ENCODE results near the gene RPS14. TPM values are rescaled to one million over a fixed set of nuclear protein-coding genes. Genes with fewer than 3 reads are reported as not detected.

The RPS14 gene
- total and polyA plus RNA-seq, 10 of the 15 experiments (the other 5 are each of a cell fraction or from before 2014, with no cell fraction given): 2,295 to 4,047 (median 2,787) TPM

DNA sequence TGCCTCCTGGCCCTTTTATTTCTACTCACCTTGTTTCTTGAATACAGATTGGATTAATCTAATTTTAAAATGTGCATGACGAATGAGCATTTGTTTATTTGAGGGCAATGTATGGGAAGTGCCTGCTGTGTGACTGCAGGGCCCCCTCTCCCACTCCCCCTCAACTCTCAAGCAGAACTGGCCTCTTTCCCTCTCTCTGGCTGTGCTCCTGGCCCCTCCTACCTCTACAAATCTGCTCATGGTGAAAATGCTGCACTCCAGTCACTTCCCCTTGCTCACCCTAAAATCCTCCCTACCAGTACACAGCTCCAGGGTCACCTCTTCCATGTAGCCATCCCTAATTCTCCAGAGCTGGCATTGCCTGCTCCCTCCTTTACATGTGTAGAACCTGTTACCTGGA, 41.2 kb upstream of the RPS14 start:
- H3K4me1 ChIP-seq (ENCODE audit: control insufficient read depth, insufficient read depth, low read length): peaks cover 41% of the 10 kb centered on the region
- FAIRE-seq: no peak
- TF ChIP-seq NFXL1 (IDR thresholded peaks at IDR 0.05; ENCODE audit: borderline replicate concordance): no peak
- no peak for TF ChIP-seq NRF1 (conservative IDR thresholded peaks at IDR 0.05; ENCODE audit: low read depth, low read length)
- no peak for TF ChIP-seq TCF3 (IDR thresholded peaks at IDR 0.05; ENCODE audit: borderline replicate concordance, insufficient read depth, low read depth, low read length)
- TF ChIP-seq RFX5 (IDR thresholded peaks at IDR 0.05; ENCODE audit: low read depth, low read length): no peak
- TF ChIP-seq, protein P1, sequence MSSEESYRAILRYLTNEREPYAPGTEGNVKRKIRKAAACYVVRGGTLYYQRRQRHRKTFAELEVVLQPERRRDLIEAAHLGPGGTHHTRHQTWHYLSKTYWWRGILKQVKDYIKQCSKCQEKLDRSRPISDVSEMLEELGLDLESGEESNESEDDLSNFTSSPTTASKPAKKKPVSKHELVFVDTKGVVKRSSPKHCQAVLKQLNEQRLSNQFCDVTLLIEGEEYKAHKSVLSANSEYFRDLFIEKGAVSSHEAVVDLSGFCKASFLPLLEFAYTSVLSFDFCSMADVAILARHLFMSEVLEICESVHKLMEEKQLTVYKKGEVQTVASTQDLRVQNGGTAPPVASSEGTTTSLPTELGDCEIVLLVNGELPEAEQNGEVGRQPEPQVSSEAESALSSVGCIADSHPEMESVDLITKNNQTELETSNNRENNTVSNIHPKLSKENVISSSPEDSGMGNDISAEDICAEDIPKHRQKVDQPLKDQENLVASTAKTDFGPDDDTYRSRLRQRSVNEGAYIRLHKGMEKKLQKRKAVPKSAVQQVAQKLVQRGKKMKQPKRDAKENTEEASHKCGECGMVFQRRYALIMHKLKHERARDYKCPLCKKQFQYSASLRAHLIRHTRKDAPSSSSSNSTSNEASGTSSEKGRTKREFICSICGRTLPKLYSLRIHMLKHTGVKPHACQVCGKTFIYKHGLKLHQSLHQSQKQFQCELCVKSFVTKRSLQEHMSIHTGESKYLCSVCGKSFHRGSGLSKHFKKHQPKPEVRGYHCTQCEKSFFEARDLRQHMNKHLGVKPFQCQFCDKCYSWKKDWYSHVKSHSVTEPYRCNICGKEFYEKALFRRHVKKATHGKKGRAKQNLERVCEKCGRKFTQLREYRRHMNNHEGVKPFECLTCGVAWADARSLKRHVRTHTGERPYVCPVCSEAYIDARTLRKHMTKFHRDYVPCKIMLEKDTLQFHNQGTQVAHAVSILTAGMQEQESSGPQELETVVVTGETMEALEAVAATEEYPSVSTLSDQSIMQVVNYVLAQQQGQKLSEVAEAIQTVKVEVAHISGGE (CRISPR knock-in tag; IDR thresholded peaks at IDR 0.05): no peak
- TF ChIP-seq HCFC1 (IDR thresholded peaks at IDR 0.05; ENCODE audit: low read length): no peak
- TF ChIP-seq, protein P2, sequence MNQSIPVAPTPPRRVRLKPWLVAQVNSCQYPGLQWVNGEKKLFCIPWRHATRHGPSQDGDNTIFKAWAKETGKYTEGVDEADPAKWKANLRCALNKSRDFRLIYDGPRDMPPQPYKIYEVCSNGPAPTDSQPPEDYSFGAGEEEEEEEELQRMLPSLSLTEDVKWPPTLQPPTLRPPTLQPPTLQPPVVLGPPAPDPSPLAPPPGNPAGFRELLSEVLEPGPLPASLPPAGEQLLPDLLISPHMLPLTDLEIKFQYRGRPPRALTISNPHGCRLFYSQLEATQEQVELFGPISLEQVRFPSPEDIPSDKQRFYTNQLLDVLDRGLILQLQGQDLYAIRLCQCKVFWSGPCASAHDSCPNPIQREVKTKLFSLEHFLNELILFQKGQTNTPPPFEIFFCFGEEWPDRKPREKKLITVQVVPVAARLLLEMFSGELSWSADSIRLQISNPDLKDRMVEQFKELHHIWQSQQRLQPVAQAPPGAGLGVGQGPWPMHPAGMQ (IDR thresholded peaks at IDR 0.05; ENCODE audit: borderline replicate concordance): no peak
- TF ChIP-seq SMC3 (IDR thresholded peaks at IDR 0.05; ENCODE audit: borderline replicate concordance, low read length): no peak
- TF ChIP-seq, protein P3, sequence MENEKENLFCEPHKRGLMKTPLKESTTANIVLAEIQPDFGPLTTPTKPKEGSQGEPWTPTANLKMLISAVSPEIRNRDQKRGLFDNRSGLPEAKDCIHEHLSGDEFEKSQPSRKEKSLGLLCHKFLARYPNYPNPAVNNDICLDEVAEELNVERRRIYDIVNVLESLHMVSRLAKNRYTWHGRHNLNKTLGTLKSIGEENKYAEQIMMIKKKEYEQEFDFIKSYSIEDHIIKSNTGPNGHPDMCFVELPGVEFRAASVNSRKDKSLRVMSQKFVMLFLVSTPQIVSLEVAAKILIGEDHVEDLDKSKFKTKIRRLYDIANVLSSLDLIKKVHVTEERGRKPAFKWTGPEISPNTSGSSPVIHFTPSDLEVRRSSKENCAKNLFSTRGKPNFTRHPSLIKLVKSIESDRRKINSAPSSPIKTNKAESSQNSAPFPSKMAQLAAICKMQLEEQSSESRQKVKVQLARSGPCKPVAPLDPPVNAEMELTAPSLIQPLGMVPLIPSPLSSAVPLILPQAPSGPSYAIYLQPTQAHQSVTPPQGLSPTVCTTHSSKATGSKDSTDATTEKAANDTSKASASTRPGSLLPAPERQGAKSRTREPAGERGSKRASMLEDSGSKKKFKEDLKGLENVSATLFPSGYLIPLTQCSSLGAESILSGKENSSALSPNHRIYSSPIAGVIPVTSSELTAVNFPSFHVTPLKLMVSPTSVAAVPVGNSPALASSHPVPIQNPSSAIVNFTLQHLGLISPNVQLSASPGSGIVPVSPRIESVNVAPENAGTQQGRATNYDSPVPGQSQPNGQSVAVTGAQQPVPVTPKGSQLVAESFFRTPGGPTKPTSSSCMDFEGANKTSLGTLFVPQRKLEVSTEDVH (IDR thresholded peaks at IDR 0.05; ENCODE audit: low read depth, partially characterized antibody): no peak
- TF ChIP-seq, protein P4, sequence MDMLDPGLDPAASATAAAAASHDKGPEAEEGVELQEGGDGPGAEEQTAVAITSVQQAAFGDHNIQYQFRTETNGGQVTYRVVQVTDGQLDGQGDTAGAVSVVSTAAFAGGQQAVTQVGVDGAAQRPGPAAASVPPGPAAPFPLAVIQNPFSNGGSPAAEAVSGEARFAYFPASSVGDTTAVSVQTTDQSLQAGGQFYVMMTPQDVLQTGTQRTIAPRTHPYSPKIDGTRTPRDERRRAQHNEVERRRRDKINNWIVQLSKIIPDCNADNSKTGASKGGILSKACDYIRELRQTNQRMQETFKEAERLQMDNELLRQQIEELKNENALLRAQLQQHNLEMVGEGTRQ (IDR thresholded peaks at IDR 0.05; ENCODE audit: borderline replicate concordance, low read depth, low read length): no peak
- no peak for TF ChIP-seq GATAD2B (conservative IDR thresholded peaks at IDR 0.05; ENCODE audit: low read depth)
- TF ChIP-seq SIX5 (IDR thresholded peaks at IDR 0.05; ENCODE audit: low read depth, low read length, severe bottlenecking): no peak
- TF ChIP-seq ZBED1 (IDR thresholded peaks at IDR 0.05; ENCODE audit: borderline replicate concordance): no peak
- no peak for TF ChIP-seq SREBF2 (IDR thresholded peaks at IDR 0.05; ENCODE audit: low read length)

More for the DNA sequence above, 41.2 kb upstream of the RPS14 start:
- Histone ChIP-seq H3K36me3 (ENCODE audit: control insufficient read depth in 2 of 2, insufficient read depth in 2 of 2, low read length in 1 of 2) (peaks cover 0 to 4% of the 10 kb centered on the region in 2 experiments; a peak in 3 of 4 replicates), H3K4me2 (ENCODE audit: control insufficient read depth, insufficient read depth) (peak overlapping the region; percentile 88), H2AFZ (ENCODE audit: control insufficient read depth, low read depth, low read length) (no peak overlapping the region), H3K27me3 (replicated peaks in 1 of 2; ENCODE audit: control insufficient read depth in 2 of 2, insufficient read depth in 2 of 2, low read length in 1 of 2) (no peaks in the 10 kb centered on the region), H3K4me3 (peak overlapping the region; percentile 88; the same call in 1 of the 2 replicates), H3K27ac (ENCODE audit: control insufficient read depth, insufficient read depth) (peak overlapping the region; percentile 72), H3K9ac (ENCODE audit: control insufficient read depth, insufficient read depth, low read length) (no peak overlapping the region), H3K79me2 (ENCODE audit: control insufficient read depth, insufficient read depth, low read length) (peaks cover 59% of the 10 kb centered on the region), H4K20me1 (ENCODE audit: control insufficient read depth, insufficient read depth) (no peaks in the 10 kb centered on the region), H3K9me3 (replicated peaks; ENCODE audit: control insufficient read depth, insufficient read depth, low read length) (no peaks in the 10 kb centered on the region)
- ChIA-PET RAD21 (ENCODE audit: unreplicated experiment) (interaction anchor here (1.0 to 10.2 kb wide), 7 partner anchors 8 to 70 kb away, joined by 3 to 143 read pairs (median 7); no protein-coding TSS in a partner anchor), CTCF (interaction anchor here (0.7 to 8.4 kb wide), 11 partner anchors 10 to 163 kb away, joined by 3 to 132 read pairs (median 4); partner anchors contain the start of gene RPS14), POLR2A (interaction anchor here (0.6 to 2.6 kb wide), 7 partner anchors 9 to 757 kb away, joined by 3 to 25 read pairs (median 5); partner anchors contain the start of gene CD74), SMC1A (ENCODE audit: uncharacterized antibody, unreplicated experiment) (interaction anchor here (0.8 to 6.5 kb wide), 9 partner anchors 8 to 136 kb away, joined by 3 to 65 read pairs (median 4); no protein-coding TSS in a partner anchor)
- no TSS peak for BruUV-seq (replicated peaks)
- ATAC-seq (no peak), DNase-seq (ENCODE audit: low read depth, low spot score) (no peak)
- 94% methylated on average over 1 of the region's 1 CpG for WGBS (ENCODE audit: insufficient coverage, insufficient replicate concordance, low lambda C conversion rate, missing lambda C conversion rate)
- in situ Hi-C loops (cut with MboI): no loop called here
- intact Hi-C loops (cut with micrococcal nuclease; ENCODE audit: unreplicated experiment): no loop called here

Measured in GM12878 (cell line).